GM12878 (cell line): ENCODE results near the gene SYNGR3. TPM values are rescaled to one million over a fixed set of nuclear protein-coding genes. Genes with fewer than 3 reads are reported as not detected.

Experiments
- ATAC-seq: fragments of 200-7000 bp; cut with Tn5 transposase; 3 replicates; pipeline ENCODE4 v1.9.1; 2020; ENCODE audit warnings: mild to moderate bottlenecking, moderate library complexity
- BruUV-seq: library from RNA; stranded (reverse); fragments of 400-500 nt; replicated peaks from 2 replicates; lab custom pipeline; 2021; lab: Mats Ljungman, UMichigan
- CTCF ChIA-PET: fragments of 300-600 bp; sonication (Branson Sonifier 250); formaldehyde crosslinking; extraction: SDS; loops from one replicate; lab custom pipeline; 2021; ENCODE audit warnings: inconsistent platforms; lab: Yijun Ruan, JAX
- POLR2A ChIA-PET: fragments of 350-600 bp; formaldehyde crosslinking; extraction: SDS; loops from one replicate; lab custom pipeline; 2021; ENCODE audit warnings: inconsistent platforms; lab: Charles Lee
- RAD21 ChIA-PET: fragments of 300-600 bp; sonication (Branson Sonifier 250); formaldehyde crosslinking; loops from one replicate; lab custom pipeline; 2023; ENCODE audit warnings: antibody characterized with exemption; ENCODE audit not compliant: unreplicated experiment; lab: Charles Lee
- SMC1A ChIA-PET: fragments of 300-600 bp; sonication (Branson Sonifier 250); formaldehyde crosslinking; loops from one replicate; lab custom pipeline; 2023; ENCODE audit not compliant: unreplicated experiment, uncharacterized antibody; lab: Charles Lee
- DNase-seq: peaks from one replicate; pipeline ENCODE4 v3.0.0-alpha.2; 2011; ENCODE audit warnings: low read depth, low spot score
- FAIRE-seq: peaks from 3 replicates; lab custom pipeline; 2011; peaks lifted over from hg19 to GRCh38; lab: Jason Lieb, UNC
- H2AFZ ChIP-seq: 2 replicates; pipeline ENCODE4 v1.6.0; 2011; ENCODE audit warnings: low read depth, low read length, control low read depth; ENCODE audit not compliant: control insufficient read depth
- H3K27ac ChIP-seq: 2 replicates; pipeline ENCODE4 v1.5.1; 2011; ENCODE audit warnings: control low read depth; ENCODE audit not compliant: control insufficient read depth, insufficient read depth
- H3K27me3 ChIP-seq, 2 experiments: replicated peaks in 1 of 2; 2 replicates each; pipeline versions ENCODE4 v1.6.0 to v1.6.1; 2011; ENCODE audit warnings: low read length in 1 of 2; ENCODE audit not compliant: control insufficient read depth in 2 of 2, insufficient read depth in 2 of 2
- H3K36me3 ChIP-seq, 2 experiments: 2 replicates each; pipeline ENCODE4 v1.5.1; 2011; ENCODE audit warnings: low read length in 1 of 2; ENCODE audit not compliant: control insufficient read depth in 2 of 2, insufficient read depth in 2 of 2
- H3K4me1 ChIP-seq: 2 replicates; pipeline ENCODE4 v1.6.1; 2011; ENCODE audit warnings: mild to moderate bottlenecking, low read length, moderate library complexity, mixed read lengths; ENCODE audit not compliant: control insufficient read depth, insufficient read depth
- H3K4me2 ChIP-seq: 2 replicates; pipeline ENCODE4 v1.6.0; 2011; ENCODE audit warnings: control low read depth; ENCODE audit not compliant: control insufficient read depth, insufficient read depth
- H3K4me3 ChIP-seq: fragments of 200-600 bp; sonication (generic); 2 replicates; pipeline ENCODE4 v1.5.1; 2016
- H3K79me2 ChIP-seq: 2 replicates; pipeline ENCODE4 v1.6.0; 2011; ENCODE audit warnings: low read length; ENCODE audit not compliant: control insufficient read depth, insufficient read depth
- H3K9ac ChIP-seq: 2 replicates; pipeline ENCODE4 v1.8.0; 2011; ENCODE audit warnings: low read length, control low read depth, mixed read lengths; ENCODE audit not compliant: control insufficient read depth, insufficient read depth
- H3K9me3 ChIP-seq: replicated peaks from 3 replicates; pipeline ENCODE4 v1.5.1; 2011; ENCODE audit warnings: mild to moderate bottlenecking, low read length; ENCODE audit not compliant: control insufficient read depth, insufficient read depth
- H4K20me1 ChIP-seq: 2 replicates; pipeline ENCODE4 v1.6.0; 2011; ENCODE audit not compliant: control insufficient read depth, insufficient read depth
- ATF7 ChIP-seq: fragments of 450-650 bp; IDR thresholded peaks from 2 replicates; pipeline ENCODE4 v1.6.1; 2016; ENCODE audit warnings: low read depth, mild to moderate bottlenecking
- BACH1 ChIP-seq: fragments of 450-650 bp; IDR thresholded peaks from 2 replicates; pipeline ENCODE4 v1.6.1; 2017; ENCODE audit warnings: mild to moderate bottlenecking, borderline replicate concordance
- CBX3 ChIP-seq: fragments of 200-600 bp; sonication (generic); IDR thresholded peaks from 2 replicates; pipeline ENCODE4 v1.6.1; 2016; ENCODE audit warnings: low read depth, borderline replicate concordance
- CREB1 ChIP-seq: IDR thresholded peaks from 2 replicates; pipeline ENCODE4 v1.6.1; 2012; ENCODE audit warnings: low read depth, mild to moderate bottlenecking, inconsistent platforms
- DPF2 ChIP-seq: fragments of 450-650 bp; IDR thresholded peaks from 2 replicates; pipeline ENCODE4 v1.6.1; 2017; ENCODE audit warnings: mild to moderate bottlenecking
- IKZF1 ChIP-seq: fragments of 450-650 bp; conservative IDR thresholded peaks from 2 replicates; pipeline ENCODE4 v1.6.1; 2017; ENCODE audit warnings: antibody characterized with exemption, mild to moderate bottlenecking
- IKZF2 ChIP-seq, 2 experiments: fragments of 450-650 bp; IDR thresholded peaks; 2 replicates each; pipeline ENCODE4 v1.6.1; 2017; ENCODE audit warnings: mild to moderate bottlenecking in 2 of 2, moderate library complexity in 2 of 2
- JUNB ChIP-seq: IDR thresholded peaks from 2 replicates; pipeline ENCODE4 v1.6.1; 2016; ENCODE audit warnings: antibody characterized with exemption, mild to moderate bottlenecking
- MYB ChIP-seq: fragments of 150-350 bp; IDR thresholded peaks from 2 replicates; pipeline ENCODE4 v1.6.1; 2014; ENCODE audit warnings: mild to moderate bottlenecking, low read depth, low read length, borderline replicate concordance
- WGBS: methylation state at CpG from one replicate; pipeline ENCODE4 v1.1.6; 2016; ENCODE audit warnings: low lambda C conversion rate; ENCODE audit not compliant: insufficient replicate concordance, insufficient coverage; ENCODE audit errors: missing lambda C conversion rate; 5-methylcytosine and 5-hydroxymethylcytosine counted together
- in situ Hi-C: fragments of 300-500 bp; cut with MboI; formaldehyde crosslinking; loops from 9 replicates; pipeline ENCODE4 v1.14.3; 2018; ENCODE audit warnings: mixed read lengths
- intact Hi-C: fragments of 100-400 bp; cut with micrococcal nuclease; formaldehyde crosslinking; loops from one replicate; pipeline ENCODE4 v1.14.2; 2022; ENCODE audit not compliant: unreplicated experiment
- polyA plus RNA-seq, 11 experiments: library from polyadenylated mRNA; depleted of rRNA in 4 of 11; unstranded in 6 of 11; stranded (reverse) in 5 of 11; fragments of >200 nt; fragmentation: Nextera tagmentation in 4 of 11; fragmentation: Illumina TruSeq in 1 of 11; extraction: Ambion mirVana in 4 of 11; extraction: Trizol in 1 of 11; gene quantifications; 1 replicate in 1 of 11; 2 replicates in 10 of 11; pipeline versions ENCODE4 v1.2.1 to v1.2.3, GENCODE V29; 2011 to 2016; ENCODE audit warnings: inconsistent platforms in 2 of 11, missing spikeins in 2 of 11, low read depth in 1 of 11
- total RNA-seq, 4 experiments: library from RNA; depleted of rRNA in 3 of 4; stranded (reverse); fragments of >200 nt in 3 of 4; fragmentation: Illumina TruSeq in 1 of 4; extraction: Trizol in 1 of 4; gene quantifications; 2 replicates each; pipeline versions ENCODE4 v1.2.1 to v1.2.3, GENCODE V29; 2013 to 2021
- TF ChIP-seq, protein P1 (sequence below): IDR thresholded peaks from 2 replicates; pipeline ENCODE4 v1.6.1; 2012; ENCODE audit warnings: low read depth, low read length, improper control_type of control experiment
- TF ChIP-seq, protein P2 (sequence below): IDR thresholded peaks from 2 replicates; pipeline ENCODE4 v1.6.1; 2012; ENCODE audit warnings: low read depth, low read length, improper control_type of control experiment

SYNGR3 gene
- total and polyA plus RNA-seq, 10 of the 15 experiments (the other 5 are each of a cell fraction or from before 2014, with no cell fraction given) = 1.2 to 18.1 (median 6.6) TPM

DNA sequence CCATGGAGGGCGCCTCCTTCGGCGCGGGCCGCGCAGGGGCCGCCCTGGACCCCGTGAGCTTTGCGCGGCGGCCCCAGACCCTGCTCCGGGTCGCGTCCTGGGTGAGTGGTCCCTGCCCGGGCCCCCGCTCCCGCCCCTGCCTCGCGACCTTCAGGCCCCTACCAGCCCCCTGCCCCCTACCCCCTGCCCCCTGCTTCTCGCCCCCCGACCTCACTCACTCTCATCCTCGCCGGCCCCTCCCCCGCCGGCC, 256 bp downstream of the SYNGR3 start:
- Histone ChIP-seq H4K20me1 (no peaks in the 10 kb centered on the region), H3K27me3 (no peaks in the 10 kb centered on the region), H3K4me3 (peak overlapping the region; percentile 65), H3K9me3 (peaks cover 1% of the 10 kb centered on the region; the same call in 1 of the 3 replicates), H3K9ac (no peak overlapping the region), H2AFZ (no peak overlapping the region), H3K27ac (no peak overlapping the region), H3K4me2 (peak overlapping the region; percentile 98; the same call in 1 of the 2 replicates)
- POLR2A ChIA-PET = interaction anchor here (2.2 to 3.3 kb wide), 4 partner anchors 8 to 29 kb away, joined by 13 to 18 read pairs (median 14); partner anchors contain the start of genes NOXO1, RPS2 and TBL3
- CTCF ChIA-PET = interaction anchor here (6.5 kb wide), 1 partner anchor 13 kb away, joined by 54 read pairs; no protein-coding TSS in a partner anchor
- intact Hi-C loops = no loop called here
- in situ Hi-C loops = no loop called here
- no peak for ATAC-seq
- RAD21 ChIA-PET = interaction anchor here (1.3 kb wide), 1 partner anchor 150 kb away, joined by 7 read pairs; no protein-coding TSS in a partner anchor
- TF ChIP-seq CREB1 = no peak
- no peak for TF ChIP-seq DPF2
- TF ChIP-seq, all 136 proteins: peak for 0
- no peaks in the 10 kb centered on the region; the same call in none of the 2 replicates for H3K79me2 ChIP-seq
- DNase-seq (no peak), FAIRE-seq (no peak)
- BruUV-seq = no TSS peak
- 0% methylated on average over 14 of the region's 25 CpGs for WGBS
- peaks cover 5 to 6% of the 10 kb centered on the region in 2 experiments; a peak in 3 of 4 replicates for H3K36me3 ChIP-seq
- SMC1A ChIA-PET = no interaction called here
- H3K4me1 ChIP-seq = peaks cover 38% of the 10 kb centered on the region

DNA sequence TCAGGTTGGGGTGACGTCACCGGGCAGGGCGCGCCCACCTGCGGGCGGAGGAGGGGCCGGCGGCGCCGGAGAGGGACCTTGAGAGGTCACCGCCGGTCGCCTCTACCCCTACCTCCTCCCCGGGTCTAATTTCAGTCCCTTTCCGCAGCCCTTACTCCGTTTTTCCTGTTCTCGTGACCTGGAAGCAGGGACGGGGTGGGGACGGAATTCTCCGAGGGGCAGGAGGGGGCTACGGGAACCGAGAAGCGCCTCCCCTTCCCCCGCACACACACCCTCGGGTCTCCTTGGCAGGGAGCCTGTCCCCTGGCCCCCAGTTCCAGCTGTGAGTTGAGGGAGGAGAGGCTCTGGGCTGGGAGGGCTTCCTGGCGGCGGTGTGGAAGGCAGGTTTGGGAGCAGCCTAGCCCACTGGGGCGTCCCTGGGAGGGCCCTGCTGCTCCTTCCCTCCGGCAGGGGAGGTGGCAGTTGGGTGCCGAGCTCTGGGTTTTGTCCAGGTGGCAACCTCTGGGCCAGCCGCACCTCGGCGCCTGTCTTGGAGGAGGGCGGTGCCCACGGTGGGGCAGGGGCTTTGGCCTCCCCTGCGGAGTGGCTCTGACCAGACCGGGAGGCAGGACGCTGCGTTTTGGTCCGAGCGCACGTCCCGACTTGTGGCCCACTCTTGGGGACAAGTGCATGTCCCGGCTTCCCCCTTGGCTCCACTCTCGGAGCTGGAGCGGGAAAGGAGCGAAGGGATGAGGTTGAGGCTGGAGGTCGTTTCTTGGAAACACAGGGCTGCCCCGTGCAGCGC, 773 bp downstream of the SYNGR3 start:
- Histone ChIP-seq H2AFZ (peak overlapping the region; percentile 13), H4K20me1 (no peaks in the 10 kb centered on the region), H3K4me1 (peaks cover 33% of the 10 kb centered on the region), H3K9ac (peak overlapping the region; percentile 27), H3K9me3 (peaks cover 1% of the 10 kb centered on the region; the same call in 1 of the 3 replicates), H3K4me2 (peak overlapping the region; percentile 98), H3K27me3 (no peaks in the 10 kb centered on the region), H3K79me2 (no peaks in the 10 kb centered on the region; the same call in 1 of the 2 replicates), H3K4me3 (peak overlapping the region; percentile 65), H3K36me3 (peaks cover 5 to 6% of the 10 kb centered on the region in 2 experiments; a peak in 3 of 4 replicates), H3K27ac (peak overlapping the region; percentile 39; the same call in 1 of the 2 replicates)
- DNase-seq = no peak
- intact Hi-C loops = no loop called here
- in situ Hi-C loops = no loop called here
- ChIA-PET POLR2A (interaction anchor here (0.6 to 3.3 kb wide), 7 partner anchors 9 to 314 kb away, joined by 3 to 18 read pairs (median 13); partner anchors contain the start of genes NOXO1, RNF151, RPS2 and TBL3), RAD21 (interaction anchor here (0.8 to 1.9 kb wide), 6 partner anchors 9 to 150 kb away, joined by 3 to 12 read pairs (median 3); partner anchors contain the start of genes NOXO1 and RPS2), SMC1A (no interaction called here), CTCF (interaction anchor here (0.9 to 6.5 kb wide), 3 partner anchors 9 to 26 kb away, joined by 3 to 54 read pairs (median 5); partner anchors contain the start of genes NOXO1 and RPS2)
- BruUV-seq = no TSS peak
- FAIRE-seq = peak; percentile 18
- peak; percentile 37 for ATAC-seq
- under 1% methylated on average over 44 of the region's 50 CpGs for WGBS
- TF ChIP-seq IKZF2 (IDR thresholded peaks at IDR 0.05) = 0 out of 4 replicates have a peak, but pooled peaks of 1 of the 2 experiments have one; percentile 24
- TF ChIP-seq JUNB = no peak
- peak; percentile 66 for TF ChIP-seq IKZF1
- TF ChIP-seq CREB1 = peak; percentile 59; the same call in 1 of the 2 replicates
- no peak for TF ChIP-seq CBX3
- 0 out of 2 replicates have a peak, but pooled peaks have one; percentile 14 for TF ChIP-seq BACH1
- TF ChIP-seq, protein P1, sequence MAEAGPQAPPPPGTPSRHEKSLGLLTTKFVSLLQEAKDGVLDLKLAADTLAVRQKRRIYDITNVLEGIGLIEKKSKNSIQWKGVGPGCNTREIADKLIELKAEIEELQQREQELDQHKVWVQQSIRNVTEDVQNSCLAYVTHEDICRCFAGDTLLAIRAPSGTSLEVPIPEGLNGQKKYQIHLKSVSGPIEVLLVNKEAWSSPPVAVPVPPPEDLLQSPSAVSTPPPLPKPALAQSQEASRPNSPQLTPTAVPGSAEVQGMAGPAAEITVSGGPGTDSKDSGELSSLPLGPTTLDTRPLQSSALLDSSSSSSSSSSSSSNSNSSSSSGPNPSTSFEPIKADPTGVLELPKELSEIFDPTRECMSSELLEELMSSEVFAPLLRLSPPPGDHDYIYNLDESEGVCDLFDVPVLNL = no peak
- TF ChIP-seq MYB = no peak
- TF ChIP-seq, protein P2, sequence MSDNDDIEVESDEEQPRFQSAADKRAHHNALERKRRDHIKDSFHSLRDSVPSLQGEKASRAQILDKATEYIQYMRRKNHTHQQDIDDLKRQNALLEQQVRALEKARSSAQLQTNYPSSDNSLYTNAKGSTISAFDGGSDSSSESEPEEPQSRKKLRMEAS = no peak
- peak; percentile 92 for TF ChIP-seq ATF7
- peak; percentile 67 for TF ChIP-seq DPF2
